Activated CD4-positive, alpha-beta T cell treated with anti-CD3 and anti-CD28 coated beads, Interleukin-2, amount 50 U/mL, for 48 hours (primary cell): ENCODE data around the gene RBMS3.
"Not testable (repeated sequence)": the region's sequence is repeated elsewhere in the genome, so short reads cannot be mapped to it uniquely, and the experiment has no call there.

Source experiments
- DNase-seq, 2 experiments: peaks; one replicate each; pipeline ENCODE4 v3.0.0-alpha.2; 2020

The RBMS3 gene

DNA sequence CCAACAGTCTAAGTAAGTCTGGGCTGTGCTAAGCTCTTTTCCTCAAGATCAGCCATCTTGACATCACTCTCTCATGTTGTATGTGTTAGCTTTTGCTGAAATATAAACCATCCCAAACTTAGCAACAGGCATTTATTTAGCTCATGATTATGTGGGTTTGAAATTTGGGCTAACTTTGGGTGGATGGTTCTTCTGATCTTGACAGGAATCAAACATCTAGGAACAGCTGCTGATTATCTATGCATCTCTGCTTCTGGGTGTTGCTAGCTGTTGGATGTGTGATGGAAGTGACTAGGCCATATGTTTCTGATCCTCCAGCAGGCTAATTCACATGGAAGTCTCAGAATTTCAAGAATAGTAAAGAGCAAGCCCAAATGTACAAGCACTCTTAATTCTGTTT lies 710.3 kb downstream of the RBMS3 start:
- DNase-seq: no peak

DNA sequence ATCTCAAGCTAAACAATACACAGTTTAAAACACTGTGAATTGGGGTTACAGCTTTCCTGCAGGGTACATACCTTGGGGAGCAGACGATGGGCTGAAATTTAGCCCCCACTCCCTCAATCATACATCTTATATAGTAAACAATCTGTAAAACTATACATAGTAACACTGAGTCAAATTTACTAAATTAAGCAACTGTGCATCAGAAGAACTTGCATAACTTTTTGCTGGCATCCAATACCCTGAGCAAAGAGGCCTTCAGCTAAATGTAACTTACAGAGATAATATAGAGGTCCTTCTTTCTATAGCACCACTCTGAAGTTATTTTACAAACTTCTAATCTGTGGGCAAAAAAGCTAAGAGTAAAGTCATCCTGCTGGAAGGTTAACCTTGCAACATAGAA lies 721.9 kb downstream of the RBMS3 start:
- DNase-seq: no peak

DNA sequence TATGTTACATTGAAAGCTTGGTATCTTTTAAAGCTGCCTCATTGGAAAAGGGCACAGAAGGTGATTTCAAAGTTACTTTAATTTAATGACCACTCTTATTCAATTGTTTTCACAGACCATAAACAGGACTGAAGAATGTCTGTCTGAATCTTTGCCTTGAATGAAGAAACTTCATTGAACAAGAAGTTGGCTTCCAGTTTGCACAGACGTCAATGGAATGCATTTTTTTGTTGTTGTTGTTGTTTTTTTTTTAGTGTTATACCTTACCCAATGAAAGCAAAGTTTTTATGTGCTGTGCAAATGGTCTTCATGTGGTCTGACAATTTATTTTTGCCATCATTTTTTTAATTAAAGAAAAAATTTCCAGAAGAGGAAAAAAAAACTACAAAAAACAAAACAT lies 722.9 kb downstream of the RBMS3 start:
- no peak for DNase-seq

DNA sequence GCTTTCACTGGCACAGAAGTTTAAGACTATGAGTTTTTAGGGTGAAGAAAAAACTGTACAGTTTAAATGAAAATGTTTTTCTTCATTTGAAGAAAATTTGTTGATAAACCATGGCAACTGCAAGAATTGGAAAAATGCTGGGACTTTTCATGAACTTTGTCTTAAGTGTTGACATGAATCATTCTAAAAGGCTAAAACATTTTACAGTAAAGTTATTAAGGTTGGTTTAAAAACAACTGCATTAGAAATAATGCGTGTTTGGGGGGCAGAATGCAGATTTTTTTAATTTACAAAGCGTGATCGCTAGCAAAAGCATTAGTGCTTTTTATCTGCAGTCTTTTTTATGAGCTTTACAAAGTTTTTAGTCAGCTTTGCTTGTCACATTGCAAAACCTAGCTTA lies 723.6 kb downstream of the RBMS3 start:
- DNase-seq: no peak

DNA sequence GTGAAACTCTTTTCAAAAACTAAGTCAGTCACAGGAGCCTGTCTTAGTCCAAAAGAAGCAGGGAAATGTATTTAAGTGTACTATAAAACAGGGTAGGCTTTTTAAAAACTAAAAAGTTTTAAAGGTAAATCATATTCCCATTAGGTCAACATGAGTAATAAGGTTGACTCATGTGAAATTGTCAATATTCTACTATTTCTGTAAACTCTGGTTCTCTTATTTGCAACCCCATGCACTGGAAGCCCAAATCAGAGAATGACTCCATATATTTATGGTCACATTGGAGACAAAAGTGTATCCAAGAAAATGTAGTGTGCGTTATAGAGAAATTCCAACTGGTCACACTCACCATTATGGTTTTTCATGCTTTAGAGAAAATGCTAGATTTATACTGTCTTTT lies 725.2 kb downstream of the RBMS3 start:
- no peak for DNase-seq

DNA sequence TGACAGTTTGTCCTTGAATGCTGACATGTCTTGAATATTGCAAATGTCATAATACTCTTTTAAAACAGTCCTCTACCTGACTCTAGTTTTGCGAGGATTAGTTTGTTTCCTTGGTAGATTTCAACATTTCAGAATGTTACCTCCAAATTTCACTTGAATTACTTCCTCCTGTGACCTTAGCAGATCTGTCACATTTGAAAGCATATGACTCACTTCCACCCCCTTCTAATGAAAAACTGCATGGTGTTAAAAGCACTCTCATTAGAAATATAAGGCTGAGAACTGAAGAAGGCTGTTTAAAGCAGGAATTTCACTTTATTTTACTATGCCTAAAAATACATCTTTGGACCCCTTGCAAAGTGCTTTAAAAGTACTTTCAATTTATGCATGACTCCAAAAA lies 726.8 kb downstream of the RBMS3 start:
- no peak for DNase-seq

DNA sequence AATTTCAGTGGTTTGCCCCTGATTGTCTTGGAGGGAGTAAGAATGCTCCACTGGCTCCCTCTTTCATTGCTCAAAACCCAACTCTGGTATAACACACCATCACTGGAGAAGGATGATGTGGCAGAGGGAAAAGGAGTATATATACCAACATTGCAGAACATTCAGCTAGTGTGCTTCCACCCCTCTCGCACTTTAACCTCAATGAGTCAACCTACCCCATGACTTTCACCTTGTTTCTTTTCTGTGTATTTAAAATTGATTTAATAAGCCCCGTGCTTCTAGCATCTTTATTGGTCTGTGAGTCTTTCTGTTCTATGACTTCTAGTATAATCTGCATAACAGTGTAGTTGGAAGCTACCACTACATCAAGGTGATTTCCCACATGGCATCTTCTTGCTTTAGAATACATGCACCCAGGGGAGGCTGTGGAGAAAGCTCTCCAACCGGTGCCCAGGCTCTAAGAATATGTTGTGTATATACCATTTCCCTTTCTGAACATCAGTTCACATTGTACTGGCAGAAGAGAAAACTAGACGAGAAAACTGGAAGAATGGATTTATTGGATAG lies 730.4 kb downstream of the RBMS3 start:
- DNase-seq: no peak

DNA sequence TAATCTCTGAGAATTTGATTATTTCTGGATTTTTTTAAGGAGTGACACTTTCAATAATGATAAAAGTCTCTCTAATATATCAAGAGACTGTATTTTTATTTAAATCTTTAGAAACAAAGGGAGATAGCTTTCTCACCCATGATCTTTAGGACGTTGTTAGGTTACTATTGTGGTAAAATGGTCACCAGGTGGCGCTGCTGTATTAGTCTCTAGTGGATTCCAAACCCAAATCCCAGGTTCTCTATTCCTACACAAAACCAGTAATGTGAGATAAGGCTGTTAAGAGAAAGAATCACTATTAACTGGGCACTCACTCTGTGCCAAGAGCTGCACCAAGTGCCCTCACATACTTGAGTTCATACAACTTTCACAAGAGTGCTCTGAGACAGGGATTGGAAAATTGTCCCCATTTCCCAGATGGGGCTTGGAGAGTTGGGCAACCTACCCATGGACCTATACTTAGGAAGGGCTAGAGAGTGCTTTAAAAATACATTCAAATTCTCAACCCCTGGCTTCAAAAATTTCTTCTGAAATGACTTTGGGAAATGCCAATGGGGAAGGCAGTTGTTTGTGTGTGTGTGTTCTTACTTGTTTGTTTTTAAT lies 732.2 kb downstream of the RBMS3 start:
- peak; percentile 57 to 71 for DNase-seq

DNA sequence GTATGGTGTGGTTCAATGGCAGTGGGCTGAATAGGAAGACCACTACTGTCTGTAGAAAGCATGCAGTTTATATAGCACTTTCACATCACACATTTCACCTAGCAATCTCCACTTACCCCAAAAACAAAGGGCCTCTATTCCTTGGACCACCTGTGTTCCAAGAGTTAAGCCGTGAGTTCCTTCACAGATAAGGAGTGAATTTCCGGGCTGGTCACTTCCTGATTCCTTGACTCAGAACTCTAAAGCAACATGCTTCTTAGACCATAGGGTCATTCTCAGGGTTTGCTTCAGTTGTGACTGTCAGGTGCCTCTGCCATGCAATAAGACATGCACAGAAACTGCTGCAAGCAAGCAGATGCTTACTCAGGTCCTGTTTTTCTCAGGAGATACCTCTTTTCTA lies 737.0 kb downstream of the RBMS3 start:
- DNase-seq: no peak

DNA sequence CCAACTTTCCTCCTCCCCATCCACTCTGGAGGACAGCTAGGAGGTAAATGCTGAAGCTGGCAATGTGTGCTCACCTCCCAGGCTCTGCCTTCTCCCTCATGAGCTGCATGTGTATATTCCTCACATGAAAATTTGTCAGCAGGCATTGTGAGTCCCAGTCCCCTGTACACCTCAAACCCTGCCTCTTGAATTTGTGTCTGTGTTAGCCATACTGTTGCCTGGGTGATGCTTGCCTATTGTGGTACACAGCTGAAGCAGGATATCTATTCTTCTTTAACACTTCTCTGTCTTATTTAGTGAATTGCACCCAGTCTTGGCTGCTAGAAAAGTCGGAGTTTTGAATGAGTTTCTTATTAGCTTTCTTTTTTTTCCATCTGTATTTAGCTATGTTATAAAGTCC lies 739.5 kb downstream of the RBMS3 start:
- no peak for DNase-seq

DNA sequence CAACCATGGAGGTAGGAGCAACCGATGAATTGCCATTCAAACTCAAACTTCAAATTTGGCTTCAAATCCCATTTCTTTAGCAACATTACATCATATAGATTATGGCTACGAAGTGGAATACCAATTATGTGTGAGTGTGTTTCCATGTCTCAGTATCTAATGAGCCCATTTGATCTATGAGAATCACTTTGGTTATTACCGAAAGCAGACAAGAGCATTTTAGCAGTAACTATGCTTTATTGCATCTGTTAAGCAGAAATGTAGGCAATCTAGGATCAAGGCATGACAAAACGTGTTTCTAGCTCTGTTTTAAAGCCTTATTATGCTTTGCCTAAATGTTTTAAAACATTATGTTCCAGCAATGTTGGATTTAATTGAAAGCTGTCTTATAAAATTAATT lies 743.6 kb downstream of the RBMS3 start:
- no peak for DNase-seq

DNA sequence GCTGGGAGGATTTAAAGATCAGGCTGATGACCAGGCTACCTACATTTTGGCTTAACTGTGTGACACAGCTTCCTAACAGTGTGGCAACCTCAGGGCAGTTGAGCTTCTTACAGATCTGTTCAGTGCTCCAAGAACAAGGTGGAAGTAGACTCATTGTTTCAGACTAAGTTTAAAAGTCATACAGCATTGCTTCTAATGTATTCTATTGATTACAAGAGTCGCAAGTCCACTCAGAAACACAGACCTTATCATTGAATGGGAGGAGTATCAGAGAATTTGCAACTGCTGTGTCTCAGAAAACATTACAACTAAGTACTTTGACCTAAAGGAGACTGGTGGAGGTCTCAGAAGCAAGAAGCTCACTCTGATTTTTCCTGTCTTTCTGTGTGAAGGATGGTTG lies 746.0 kb downstream of the RBMS3 start:
- no peak for DNase-seq

DNA sequence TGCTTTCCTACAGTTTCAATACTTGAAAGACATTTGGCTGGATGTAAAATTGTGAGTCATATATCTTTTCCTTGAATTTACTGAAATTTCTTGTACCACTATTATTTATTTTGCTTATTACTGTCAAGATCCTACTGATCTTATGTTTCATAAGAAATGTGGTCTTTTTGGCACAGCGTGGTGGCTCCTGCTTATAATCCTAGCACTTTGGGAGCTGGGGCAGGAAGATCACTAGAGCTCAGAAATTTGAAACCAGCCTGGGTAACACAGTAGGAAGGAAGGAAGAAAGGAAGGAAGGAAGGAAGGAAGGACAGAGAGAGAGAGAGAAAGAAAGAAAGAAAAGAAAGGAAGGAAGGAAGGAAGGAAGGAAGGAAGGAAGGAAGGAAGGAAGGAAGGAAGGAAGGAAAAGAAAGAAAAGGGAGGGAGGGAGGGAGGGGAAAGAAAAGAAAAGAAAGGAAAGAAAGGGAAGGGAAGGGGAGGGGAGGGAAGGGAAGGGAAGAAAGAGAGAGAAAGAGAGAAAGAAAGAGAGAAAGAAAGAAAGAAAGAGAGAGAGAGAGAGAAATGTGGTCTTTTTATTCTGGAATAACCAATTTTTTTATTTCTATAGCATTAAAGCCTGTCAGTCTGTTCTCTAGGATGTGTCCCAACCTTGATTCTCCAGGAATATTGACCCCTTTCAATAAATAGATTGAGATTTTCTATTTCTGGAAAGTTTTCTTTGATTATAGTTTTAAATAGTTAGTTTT lies 753.5 kb downstream of the RBMS3 start:
- DNase-seq: no peak

DNA sequence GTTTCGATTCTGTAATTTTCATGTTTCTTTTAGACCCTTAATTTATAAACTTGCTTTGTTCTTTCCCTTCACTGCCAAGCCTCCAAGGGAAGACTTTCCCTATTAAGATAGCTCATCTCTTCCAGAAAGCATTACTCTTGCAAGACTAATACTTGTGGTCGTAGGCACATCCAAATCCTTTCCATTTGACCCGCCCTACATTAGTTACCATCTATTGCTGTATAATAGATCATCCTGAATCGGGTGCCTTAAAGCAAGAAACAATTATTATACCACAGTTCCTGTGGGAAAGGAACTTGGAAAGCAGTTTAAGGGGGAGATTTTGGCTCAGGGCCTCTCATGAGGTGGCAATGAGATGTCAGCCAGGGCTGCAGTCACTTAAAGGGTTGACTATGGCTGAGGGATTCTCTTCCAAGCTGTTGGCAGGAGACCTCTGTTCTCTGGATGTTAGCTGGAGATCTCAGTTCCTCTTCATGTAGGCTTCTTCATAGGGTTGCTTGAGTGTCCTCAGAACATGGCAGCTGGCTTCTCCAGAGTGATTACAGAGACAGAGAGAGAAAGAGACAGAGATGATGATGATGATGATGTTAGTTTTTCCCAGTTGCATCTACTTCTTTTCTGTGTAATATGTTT lies 755.2 kb downstream of the RBMS3 start:
- no peak for DNase-seq

DNA sequence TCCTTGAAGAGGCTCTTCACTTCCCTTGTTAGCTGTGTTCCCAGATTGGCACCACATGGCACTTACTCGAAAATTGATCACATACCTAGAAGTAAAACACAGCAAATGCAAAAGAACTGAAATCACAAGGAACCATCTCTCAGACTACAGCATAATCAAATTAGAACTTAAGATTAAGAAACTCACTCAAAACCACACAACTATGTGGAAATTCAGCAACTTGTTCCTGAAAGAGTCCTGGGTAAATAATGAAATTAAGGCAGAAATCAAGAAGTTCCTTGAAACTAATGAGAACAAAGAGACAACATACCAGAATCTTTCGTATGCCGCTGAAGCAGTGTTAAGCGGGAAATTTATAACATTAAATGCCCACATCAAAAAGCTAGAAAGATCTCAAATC lies 759.3 kb downstream of the RBMS3 start:
- DNase-seq: no peak

DNA sequence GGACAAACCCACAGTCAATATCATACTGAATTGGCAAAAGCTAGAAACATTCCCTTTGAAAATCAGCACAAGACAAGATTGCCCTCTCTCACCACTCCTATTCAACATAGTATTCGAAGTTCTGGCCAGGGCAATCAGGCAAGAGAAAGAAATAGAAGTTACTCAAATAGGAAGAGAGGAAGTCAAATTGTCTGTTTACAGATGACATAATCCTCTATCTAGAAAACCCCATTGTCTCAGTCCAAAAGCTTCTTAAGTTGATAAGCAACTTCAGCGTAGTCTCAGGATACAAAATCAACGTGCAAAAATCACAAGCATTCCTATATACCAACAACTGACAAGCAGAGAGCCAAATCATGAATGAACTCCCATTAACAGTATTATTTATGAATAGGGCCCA lies 760.6 kb downstream of the RBMS3 start:
- DNase-seq: not testable (repeated sequence)

DNA sequence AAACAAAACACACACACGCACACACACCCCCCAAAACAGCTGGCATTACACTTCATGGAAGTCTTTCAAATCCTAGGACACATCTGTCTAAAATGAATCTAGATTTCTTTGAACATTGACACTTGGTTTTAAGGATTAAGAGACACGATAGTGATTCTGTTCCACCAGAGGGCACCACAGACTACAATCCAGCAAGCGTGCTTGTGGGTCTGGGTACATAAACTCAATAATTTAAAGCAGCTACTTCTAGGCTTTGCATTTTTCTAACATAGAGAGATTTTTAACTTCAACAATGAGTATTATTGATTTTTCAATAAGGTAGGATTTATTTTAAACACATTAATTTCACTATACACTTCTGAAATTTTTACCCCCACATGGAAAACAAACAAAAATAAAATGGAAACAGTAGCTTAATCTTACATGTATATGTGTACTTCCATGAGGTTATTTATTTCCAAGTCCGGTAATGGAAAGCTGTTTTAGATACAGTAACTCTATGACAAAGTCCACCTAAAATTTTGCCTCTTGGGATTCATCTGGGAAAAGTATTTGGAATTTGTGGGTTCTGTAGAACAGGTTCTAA lies 761.5 kb downstream of the RBMS3 start:
- peak; percentile 51 to 64 for DNase-seq

DNA sequence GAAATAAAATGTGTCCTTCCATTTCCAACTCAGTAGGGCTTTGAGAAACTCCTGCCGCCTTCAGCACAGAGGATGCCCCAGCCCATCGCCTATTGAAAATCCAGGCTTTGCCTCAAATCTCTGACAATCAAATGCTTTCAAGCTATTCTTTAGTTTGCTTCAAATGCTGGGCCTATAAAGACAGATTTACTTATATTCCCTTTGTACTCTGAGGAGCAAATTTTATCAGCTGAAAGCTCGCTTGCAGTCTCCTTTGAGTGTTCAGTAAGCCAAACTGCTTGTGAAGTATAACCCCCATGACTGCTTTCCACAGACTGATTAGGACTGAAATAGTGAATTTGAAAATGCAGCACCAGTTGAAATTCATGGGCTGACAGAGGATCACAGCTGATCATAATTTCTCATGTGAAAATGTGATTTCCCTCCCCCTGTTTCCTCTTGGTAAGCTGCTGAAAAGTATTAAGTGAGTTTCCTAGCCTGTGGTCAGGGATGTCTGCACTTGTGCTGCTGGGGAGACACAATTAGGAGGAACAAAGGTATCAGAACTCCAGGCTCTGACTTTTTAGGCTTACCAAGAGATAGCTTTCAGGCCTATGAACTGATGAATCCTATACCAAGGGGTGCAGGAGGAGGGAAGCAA lies 762.2 kb downstream of the RBMS3 start:
- no peak for DNase-seq

DNA sequence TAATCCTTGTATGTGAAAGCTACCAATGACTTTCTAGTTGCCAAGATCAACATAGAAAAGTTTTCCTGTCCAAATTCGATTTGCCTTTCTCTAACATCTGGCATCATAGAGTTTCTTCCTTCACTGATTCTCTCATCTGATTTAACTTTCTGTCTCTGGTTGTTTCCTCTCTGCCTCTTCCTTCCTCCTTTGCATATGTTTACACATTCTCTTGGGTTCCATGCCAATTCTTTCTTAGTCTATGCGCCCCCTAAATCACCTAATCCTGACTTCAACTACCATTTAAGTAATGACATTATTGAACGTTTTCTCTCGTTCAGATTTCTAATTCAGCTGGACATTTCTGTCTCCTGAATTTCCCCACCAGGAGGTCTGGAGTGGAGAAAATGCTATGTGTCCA lies 763.6 kb downstream of the RBMS3 start:
- no peak for DNase-seq

DNA sequence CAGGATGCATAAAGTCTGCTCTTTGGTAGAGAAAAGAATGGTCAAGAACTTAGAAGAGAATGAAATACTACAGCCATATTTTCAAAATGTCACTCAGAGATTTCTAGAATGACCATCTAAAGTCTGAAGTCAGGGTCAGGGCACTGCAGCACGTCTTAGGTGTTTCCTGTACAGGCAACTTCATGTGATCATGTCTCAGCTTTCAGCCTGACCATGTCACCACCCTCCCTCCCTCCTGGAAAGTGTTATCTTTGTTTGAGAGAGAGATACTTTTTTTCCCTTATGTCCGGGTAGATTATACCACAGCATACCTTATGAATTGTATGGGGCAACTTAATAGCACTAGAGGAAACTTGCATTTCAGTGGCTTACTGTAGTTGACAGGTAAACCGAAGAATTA lies 767.6 kb downstream of the RBMS3 start:
- DNase-seq: no peak

DNA sequence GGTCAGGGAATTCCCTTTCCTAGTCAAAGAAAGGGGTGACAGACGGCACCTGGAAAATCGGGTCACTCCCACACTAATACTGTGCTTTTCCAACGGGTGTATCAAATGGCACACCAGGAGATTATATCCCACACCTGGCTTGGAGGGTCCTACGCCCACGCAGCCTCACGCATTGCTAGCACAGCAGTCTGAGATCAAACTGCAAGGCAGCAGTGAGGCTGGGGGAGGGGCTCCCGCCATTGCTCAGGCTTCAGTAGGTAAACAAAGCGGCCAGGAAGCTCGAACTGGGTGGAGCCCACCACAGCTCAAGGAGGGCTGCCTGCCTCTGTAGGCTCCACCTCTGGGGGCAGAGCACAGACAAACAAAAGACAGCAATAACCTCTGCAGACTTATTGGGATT lies 769.2 kb downstream of the RBMS3 start:
- not testable (repeated sequence) for DNase-seq

DNA sequence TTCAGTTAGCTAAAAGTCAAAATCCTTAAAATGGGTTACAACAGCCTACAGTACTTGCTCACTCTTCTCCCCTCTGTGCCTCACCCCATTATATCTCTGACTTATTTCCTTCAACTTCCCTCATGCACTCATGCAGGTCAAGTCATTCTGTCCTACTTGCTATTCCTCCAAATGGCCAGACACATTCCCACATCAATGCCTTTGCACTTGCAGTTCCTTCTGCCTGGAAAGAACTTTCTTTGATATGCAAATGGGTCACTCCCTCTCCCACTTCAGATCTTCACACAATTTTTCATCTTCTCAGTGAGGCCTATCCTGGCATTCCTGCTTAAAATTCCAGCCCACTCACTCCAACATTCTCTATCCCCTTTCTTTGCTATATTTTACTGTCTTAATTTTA lies 778.4 kb downstream of the RBMS3 start:
- DNase-seq: no peak
